Measurements from ENCODE around the gene LTBP1. TPM values are rescaled to one million over a fixed set of nuclear protein-coding genes. Genes with fewer than 3 reads are reported as not detected.

Gene LTBP1
- total and polyA plus RNA-seq, 5 donors from 2014 or later, result 3.7 TPM; not detected in 4

DNA sequence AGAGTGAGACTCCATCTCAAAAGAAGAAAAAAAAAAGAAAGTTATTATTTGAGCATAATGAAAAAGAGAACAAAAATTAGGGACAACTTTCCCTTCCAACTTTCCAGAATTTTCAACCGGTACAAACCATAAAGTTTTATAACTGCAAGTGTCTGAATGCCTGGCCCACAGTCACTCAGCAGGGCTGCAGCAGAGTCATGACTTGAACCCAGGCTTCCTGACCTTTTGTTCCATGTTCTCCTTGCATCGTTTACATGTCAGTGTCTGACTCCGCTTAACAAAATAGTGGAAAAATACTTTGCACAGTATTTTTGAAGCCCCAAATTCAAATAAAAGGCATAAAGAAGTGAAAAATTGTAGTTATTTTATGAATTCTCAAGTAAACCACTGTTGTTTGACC lies 82.7 kb downstream of the LTBP1 start:
- Histone ChIP-seq H3K4me3 (ENCODE audit: low read depth, low read length) (no peak overlapping the region), H3K27ac (ENCODE audit: insufficient read depth, low read length, poor library complexity, severe bottlenecking) (no peak overlapping the region), H3K4me1 (ENCODE audit: control insufficient read depth, insufficient read depth, low read length, poor library complexity, severe bottlenecking) (no peaks in the 10 kb centered on the region), H3K9me3 (ENCODE audit: control insufficient read depth in 2 of 2, low read length in 2 of 2) (no peaks in the 10 kb centered on the region), H3K27me3 (ENCODE audit: control insufficient read depth, insufficient read depth, low read length) (peaks cover 10% of the 10 kb centered on the region), H3K36me3 (ENCODE audit: control insufficient read depth, insufficient read depth, low read length) (no peaks in the 10 kb centered on the region)
- no peak overlapping the region for H3K27ac Mint-ChIP-seq
- peaks cover 11% of the 10 kb centered on the region for H3K27me3 Mint-ChIP-seq
- DNase-seq, result no peak
- no peaks in the 10 kb centered on the region for H3K36me3 Mint-ChIP-seq
- H3K4me1 Mint-ChIP-seq, result no peaks in the 10 kb centered on the region
- no peak overlapping the region for H3K4me3 Mint-ChIP-seq
- no peak for ATAC-seq (ENCODE audit: low read depth in 2 of 2)
- peaks cover 0 to 4% (median 0%) of the 10 kb centered on the region in 7 donors for H3K9me3 Mint-ChIP-seq

DNA sequence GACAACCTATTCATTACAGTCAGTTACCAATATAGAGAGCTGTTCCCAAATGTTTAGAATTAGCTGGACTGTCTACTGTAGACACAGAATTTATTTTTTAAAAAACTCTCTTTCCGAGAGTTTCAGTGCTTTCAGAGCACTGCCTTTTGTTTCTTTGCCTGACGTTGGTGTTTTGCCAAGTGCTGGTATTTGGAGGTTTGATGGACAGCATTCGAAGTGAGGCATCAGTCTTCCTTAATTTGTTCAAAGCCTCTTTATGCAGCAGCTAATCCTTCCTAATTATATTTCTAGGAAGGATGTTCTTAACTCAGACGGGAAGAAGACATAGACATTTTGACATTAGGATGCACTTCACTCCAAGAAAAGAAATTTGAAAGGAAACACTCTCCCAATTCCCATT lies 83.2 kb downstream of the LTBP1 start:
- H3K27ac Mint-ChIP-seq, result no peak overlapping the region
- DNase-seq (no peak), ATAC-seq (ENCODE audit: low read depth in 2 of 2) (no peak)
- H3K9me3 Mint-ChIP-seq, result peaks cover 0 to 4% (median 0%) of the 10 kb centered on the region in 7 donors
- no peak overlapping the region for H3K4me3 ChIP-seq (ENCODE audit: low read depth, low read length)
- no peaks in the 10 kb centered on the region for H3K36me3 Mint-ChIP-seq
- H3K4me1 ChIP-seq (ENCODE audit: control insufficient read depth, insufficient read depth, low read length, poor library complexity, severe bottlenecking), result no peaks in the 10 kb centered on the region
- H3K4me1 Mint-ChIP-seq, result no peaks in the 10 kb centered on the region
- H3K4me3 Mint-ChIP-seq, result no peak overlapping the region
- no peak overlapping the region for H3K27ac ChIP-seq (ENCODE audit: insufficient read depth, low read length, poor library complexity, severe bottlenecking)
- no peaks in the 10 kb centered on the region for H3K9me3 ChIP-seq (ENCODE audit: control insufficient read depth in 2 of 2, low read length in 2 of 2)
- no peaks in the 10 kb centered on the region for H3K36me3 ChIP-seq (ENCODE audit: control insufficient read depth, insufficient read depth, low read length)
- H3K27me3 ChIP-seq (ENCODE audit: control insufficient read depth, insufficient read depth, low read length), result peaks cover 5% of the 10 kb centered on the region
- H3K27me3 Mint-ChIP-seq, result peaks cover 12% of the 10 kb centered on the region

DNA sequence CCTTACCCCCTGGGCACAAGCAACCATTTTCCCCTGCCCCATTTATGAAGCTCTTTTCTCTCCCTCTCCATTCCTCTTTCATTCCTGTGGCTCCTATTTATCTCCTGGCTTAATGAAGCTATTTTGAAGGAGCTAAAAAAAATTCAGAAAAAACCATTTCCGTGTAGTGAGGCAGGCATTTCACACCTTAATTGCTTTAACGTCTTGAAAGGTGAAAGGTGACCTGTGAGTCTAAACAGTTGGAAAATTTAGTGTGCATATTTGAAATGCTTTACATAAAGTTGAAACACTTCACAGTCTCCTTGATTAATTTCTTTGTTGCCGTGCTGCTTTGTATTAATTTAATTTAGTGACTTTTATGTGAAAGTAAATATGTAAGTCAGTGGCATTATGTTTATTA lies 83.6 kb downstream of the LTBP1 start:
- H3K36me3 Mint-ChIP-seq, result no peaks in the 10 kb centered on the region
- no peaks in the 10 kb centered on the region for H3K4me1 ChIP-seq (ENCODE audit: control insufficient read depth, insufficient read depth, low read length, poor library complexity, severe bottlenecking)
- ATAC-seq (ENCODE audit: low read depth in 2 of 2), result no peak
- H3K27me3 Mint-ChIP-seq, result peaks cover 12% of the 10 kb centered on the region
- H3K9me3 Mint-ChIP-seq, result peaks cover 0 to 4% (median 0%) of the 10 kb centered on the region in 7 donors
- no peaks in the 10 kb centered on the region for H3K36me3 ChIP-seq (ENCODE audit: control insufficient read depth, insufficient read depth, low read length)
- peaks cover 5% of the 10 kb centered on the region for H3K27me3 ChIP-seq (ENCODE audit: control insufficient read depth, insufficient read depth, low read length)
- no peak overlapping the region for H3K27ac Mint-ChIP-seq
- H3K27ac ChIP-seq (ENCODE audit: insufficient read depth, low read length, poor library complexity, severe bottlenecking), result no peak overlapping the region
- no peak for DNase-seq
- H3K4me3 ChIP-seq (ENCODE audit: low read depth, low read length), result no peak overlapping the region
- no peaks in the 10 kb centered on the region for H3K9me3 ChIP-seq (ENCODE audit: control insufficient read depth in 2 of 2, low read length in 2 of 2)
- H3K4me1 Mint-ChIP-seq, result no peaks in the 10 kb centered on the region
- H3K4me3 Mint-ChIP-seq, result no peak overlapping the region

DNA sequence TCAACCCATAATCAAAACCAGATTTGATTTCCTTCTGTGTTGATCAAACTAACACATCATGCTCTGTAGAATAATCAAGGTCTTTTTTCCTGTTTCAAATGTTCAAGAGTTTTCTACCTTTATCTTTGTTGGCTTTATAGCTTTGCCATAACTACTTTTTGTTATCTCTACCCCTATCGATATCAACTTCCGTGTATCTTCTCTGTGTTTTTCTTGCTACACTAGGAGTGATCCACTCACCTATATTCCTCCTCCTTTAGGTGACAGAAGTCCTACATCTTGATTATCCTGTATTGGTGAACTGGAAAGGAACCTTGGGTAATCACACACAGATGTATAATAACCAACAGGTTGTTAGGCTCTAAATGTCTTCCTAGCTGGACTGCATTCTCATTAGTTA lies 85.5 kb downstream of the LTBP1 start:
- Histone ChIP-seq H3K4me1 (ENCODE audit: control insufficient read depth, insufficient read depth, low read length, poor library complexity, severe bottlenecking) (no peaks in the 10 kb centered on the region), H3K27me3 (ENCODE audit: control insufficient read depth, insufficient read depth, low read length) (peaks cover 2% of the 10 kb centered on the region), H3K27ac (ENCODE audit: insufficient read depth, low read length, poor library complexity, severe bottlenecking) (no peak overlapping the region), H3K9me3 (ENCODE audit: control insufficient read depth in 2 of 2, low read length in 2 of 2) (no peaks in the 10 kb centered on the region), H3K4me3 (ENCODE audit: low read depth, low read length) (no peak overlapping the region), H3K36me3 (ENCODE audit: control insufficient read depth, insufficient read depth, low read length) (no peaks in the 10 kb centered on the region)
- Mint-ChIP-seq H3K27me3 (peaks cover 17% of the 10 kb centered on the region), H3K9me3 (peaks cover 0 to 2% (median 0%) of the 10 kb centered on the region in 7 donors), H3K4me1 (no peaks in the 10 kb centered on the region), H3K36me3 (no peaks in the 10 kb centered on the region), H3K27ac (no peak overlapping the region), H3K4me3 (no peak overlapping the region)
- ATAC-seq (ENCODE audit: low read depth in 2 of 2), result no peak
- DNase-seq, result no peak

DNA sequence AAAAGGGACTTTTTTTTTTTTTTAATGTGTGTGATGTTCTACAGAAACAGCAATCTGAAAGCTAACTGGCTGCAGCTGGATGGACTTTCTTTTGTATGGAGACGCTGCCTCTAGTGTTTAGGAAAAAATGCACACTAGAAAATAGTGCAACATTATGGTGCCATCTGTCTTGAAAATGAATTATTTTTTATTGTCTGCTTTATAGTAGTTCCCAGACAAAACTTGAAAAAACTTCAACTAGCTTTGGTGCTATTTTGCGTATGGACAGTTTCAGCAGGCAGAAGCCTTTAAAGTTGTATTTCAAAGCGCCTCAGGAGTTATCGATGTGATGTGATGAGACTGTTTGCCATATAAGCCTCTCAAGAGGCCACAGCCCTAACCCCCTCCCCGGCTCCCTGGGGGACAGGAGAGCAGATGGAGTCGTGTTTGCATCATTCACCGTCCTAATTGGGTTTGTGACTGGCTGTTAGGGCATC lies 86.9 kb downstream of the LTBP1 start:
- Histone ChIP-seq H3K27ac (ENCODE audit: insufficient read depth, low read length, poor library complexity, severe bottlenecking) (no peak overlapping the region), H3K4me1 (ENCODE audit: control insufficient read depth, insufficient read depth, low read length, poor library complexity, severe bottlenecking) (no peaks in the 10 kb centered on the region), H3K27me3 (ENCODE audit: control insufficient read depth, insufficient read depth, low read length) (peaks cover 2% of the 10 kb centered on the region), H3K36me3 (ENCODE audit: control insufficient read depth, insufficient read depth, low read length) (no peaks in the 10 kb centered on the region), H3K9me3 (ENCODE audit: control insufficient read depth in 2 of 2, low read length in 2 of 2) (no peaks in the 10 kb centered on the region), H3K4me3 (ENCODE audit: low read depth, low read length) (no peak overlapping the region)
- Mint-ChIP-seq H3K4me3 (no peak overlapping the region), H3K4me1 (no peaks in the 10 kb centered on the region), H3K36me3 (no peaks in the 10 kb centered on the region), H3K9me3 (no peaks in the 10 kb centered on the region), H3K27ac (no peak overlapping the region), H3K27me3 (peaks cover 13% of the 10 kb centered on the region)
- DNase-seq (no peak), ATAC-seq (ENCODE audit: low read depth in 2 of 2) (no peak)

DNA sequence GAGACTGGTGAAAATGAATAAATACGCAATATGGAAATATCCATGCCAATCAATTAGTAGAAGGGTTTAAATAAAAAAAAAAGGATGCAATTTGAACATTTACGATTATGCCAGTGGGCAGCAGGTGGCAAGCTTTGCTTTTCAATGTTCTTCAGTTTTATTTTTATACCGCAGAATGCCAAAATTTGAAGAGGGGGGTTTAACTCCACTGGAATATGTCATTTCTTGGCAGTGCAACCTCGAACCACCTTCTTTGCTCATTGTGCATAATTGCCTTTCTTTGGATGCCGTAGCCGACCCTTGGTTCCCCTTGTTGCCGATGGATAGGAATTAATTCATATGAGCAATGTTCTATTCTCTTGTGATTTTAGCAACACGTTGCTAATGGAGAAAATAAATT lies 88.0 kb downstream of the LTBP1 start:
- Histone ChIP-seq H3K36me3 (ENCODE audit: control insufficient read depth, insufficient read depth, low read length) (no peaks in the 10 kb centered on the region), H3K27ac (ENCODE audit: insufficient read depth, low read length, poor library complexity, severe bottlenecking) (no peak overlapping the region), H3K4me3 (ENCODE audit: low read depth, low read length) (no peak overlapping the region), H3K4me1 (ENCODE audit: control insufficient read depth, insufficient read depth, low read length, poor library complexity, severe bottlenecking) (no peaks in the 10 kb centered on the region), H3K27me3 (ENCODE audit: control insufficient read depth, insufficient read depth, low read length) (peaks cover 1% of the 10 kb centered on the region), H3K9me3 (ENCODE audit: control insufficient read depth in 2 of 2, low read length in 2 of 2) (no peaks in the 10 kb centered on the region)
- Mint-ChIP-seq H3K4me3 (no peak overlapping the region), H3K27ac (no peak overlapping the region), H3K27me3 (peaks cover 18% of the 10 kb centered on the region), H3K36me3 (no peaks in the 10 kb centered on the region), H3K9me3 (peaks cover 0 to 2% (median 0%) of the 10 kb centered on the region in 7 donors), H3K4me1 (no peaks in the 10 kb centered on the region)
- ATAC-seq (ENCODE audit: low read depth in 2 of 2) (no peak), DNase-seq (no peak)

DNA sequence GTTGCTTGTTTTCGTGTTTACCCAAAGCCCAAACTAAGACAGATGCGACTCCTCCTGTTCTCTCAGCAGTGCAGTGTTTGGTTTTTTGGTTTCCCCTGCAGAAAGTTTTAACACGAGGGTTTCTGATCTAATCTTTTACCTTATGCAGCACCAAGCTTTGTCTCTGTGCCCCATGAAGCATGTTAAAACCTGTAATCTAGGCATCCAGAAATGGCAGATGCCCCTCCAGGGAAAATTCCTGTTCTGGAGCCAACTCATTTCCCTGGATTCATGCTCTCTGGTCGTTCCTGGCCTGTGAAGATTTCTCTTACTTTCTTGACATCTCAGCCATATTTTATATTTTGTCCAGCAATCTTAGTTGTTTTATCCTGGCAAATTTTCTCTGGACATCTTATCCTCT lies 91.5 kb downstream of the LTBP1 start:
- no peak overlapping the region for H3K4me3 ChIP-seq (ENCODE audit: low read depth, low read length)
- ATAC-seq (ENCODE audit: low read depth in 2 of 2) (no peak), DNase-seq (no peak)
- no peak overlapping the region for H3K4me3 Mint-ChIP-seq
- H3K27ac ChIP-seq (ENCODE audit: insufficient read depth, low read length, poor library complexity, severe bottlenecking), result no peak overlapping the region
- H3K9me3 Mint-ChIP-seq, result peaks cover 0 to 3% (median 0%) of the 10 kb centered on the region in 7 donors
- H3K9me3 ChIP-seq (ENCODE audit: control insufficient read depth in 2 of 2, low read length in 2 of 2), result no peaks in the 10 kb centered on the region
- H3K4me1 ChIP-seq (ENCODE audit: control insufficient read depth, insufficient read depth, low read length, poor library complexity, severe bottlenecking), result no peaks in the 10 kb centered on the region
- H3K4me1 Mint-ChIP-seq, result no peaks in the 10 kb centered on the region
- H3K27me3 ChIP-seq (ENCODE audit: control insufficient read depth, insufficient read depth, low read length), result no peaks in the 10 kb centered on the region
- peaks cover 18% of the 10 kb centered on the region for H3K27me3 Mint-ChIP-seq
- H3K36me3 ChIP-seq (ENCODE audit: control insufficient read depth, insufficient read depth, low read length), result no peaks in the 10 kb centered on the region
- H3K36me3 Mint-ChIP-seq, result no peaks in the 10 kb centered on the region
- H3K27ac Mint-ChIP-seq, result no peak overlapping the region

DNA sequence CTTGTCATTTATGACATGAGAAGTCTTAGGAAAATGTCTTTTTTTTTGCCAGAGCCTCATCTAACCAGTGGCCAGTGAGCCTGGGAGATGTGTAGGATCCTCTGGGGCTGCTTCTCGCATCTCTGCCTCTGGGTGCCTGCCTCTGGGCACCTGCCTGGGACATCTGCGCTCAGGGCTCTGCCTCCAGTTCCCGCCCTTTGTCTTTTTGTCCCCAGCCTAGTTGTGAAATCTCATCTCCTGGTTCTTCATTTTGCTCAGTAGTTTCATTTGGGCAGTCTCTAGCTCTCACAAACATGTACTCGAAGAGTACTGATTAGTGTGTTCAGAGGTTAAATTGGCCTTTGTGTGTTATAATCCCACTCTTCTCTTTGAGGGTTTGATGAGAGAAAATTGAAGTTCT lies 92.0 kb downstream of the LTBP1 start:
- Mint-ChIP-seq H3K4me3 (no peak overlapping the region), H3K9me3 (peaks cover 0 to 4% (median 0%) of the 10 kb centered on the region in 7 donors), H3K27me3 (peaks cover 16% of the 10 kb centered on the region), H3K36me3 (no peaks in the 10 kb centered on the region), H3K27ac (no peak overlapping the region), H3K4me1 (no peaks in the 10 kb centered on the region)
- ATAC-seq (ENCODE audit: low read depth in 2 of 2), result no peak
- Histone ChIP-seq H3K27me3 (ENCODE audit: control insufficient read depth, insufficient read depth, low read length) (no peaks in the 10 kb centered on the region), H3K36me3 (ENCODE audit: control insufficient read depth, insufficient read depth, low read length) (no peaks in the 10 kb centered on the region), H3K9me3 (ENCODE audit: control insufficient read depth in 2 of 2, low read length in 2 of 2) (no peaks in the 10 kb centered on the region), H3K4me3 (ENCODE audit: low read depth, low read length) (no peak overlapping the region), H3K27ac (ENCODE audit: insufficient read depth, low read length, poor library complexity, severe bottlenecking) (no peak overlapping the region), H3K4me1 (ENCODE audit: control insufficient read depth, insufficient read depth, low read length, poor library complexity, severe bottlenecking) (no peaks in the 10 kb centered on the region)
- DNase-seq, result no peak
